Retinal pigment epithelial cell (primary cell): ENCODE measurements around the gene NUP85.

ENCODE experiments used
- DNase-seq: peaks from one replicate; pipeline ENCODE4 v3.0.0-alpha.2; 2010; ENCODE audit warnings: low read depth
- H3K4me3 ChIP-seq: 2 replicates; pipeline ENCODE4 v1.5.1; 2011; ENCODE audit warnings: mild to moderate bottlenecking, low read length, control low read depth, moderate library complexity
- CTCF ChIP-seq: conservative IDR thresholded peaks from 2 replicates; pipeline ENCODE4 v1.5.1; 2011; ENCODE audit warnings: low read depth, low read length, control low read depth, inconsistent platforms

Gene NUP85

GRCh38 chr17:75269844-75270217, 64.4 kb downstream of the NUP85 start:
- H3K4me3 ChIP-seq, result peak overlapping the region; percentile 88
- TF ChIP-seq CTCF, result no peak
- no peak for DNase-seq

GRCh38 chr17:75270218-75270965, 64.9 kb downstream of the NUP85 start:
- H3K4me3 ChIP-seq, result peak overlapping the region; percentile 88
- peak; percentile 61 for TF ChIP-seq CTCF
- DNase-seq, result peak; percentile 69

GRCh38 chr17:75270966-75271232, 65.4 kb downstream of the NUP85 start, which contains the start of gene MIF4GD:
TSS of gene MIF4GD (minus strand) at chr17:75271231. CDS start at chr17:75270195, 1,036 bp downstream.
- H3K4me3 ChIP-seq, result peak within 1 kb of the TSS; percentile 88
- DNase-seq, result no peak
- TF ChIP-seq CTCF, result no peak

- TF ChIP-seq CTCF, result peak; percentile 43
- no peak for DNase-seq
- H3K4me3 ChIP-seq, result peak overlapping the region; percentile 71
Observed at GRCh38 chr17:75271233-75271954, 65.9 kb downstream of the NUP85 start.

GRCh38 chr17:75271955-75272847, 66.7 kb downstream of the NUP85 start:
- peak overlapping the region; percentile 71 for H3K4me3 ChIP-seq
- no peak for DNase-seq
- no peak for TF ChIP-seq CTCF

GRCh38 chr17:75272848-75273184, 67.3 kb downstream of the NUP85 start:
- H3K4me3 ChIP-seq, result no peak overlapping the region
- no peak for DNase-seq
- no peak for TF ChIP-seq CTCF
